GM12891 (cell line): ENCODE results near the gene KARS1.
"Not testable (repeated sequence)": the region's sequence is repeated elsewhere in the genome, so short reads cannot be mapped to it uniquely, and the experiment has no call there.

ENCODE experiments used
- DNase-seq: peaks from one replicate; pipeline ENCODE4 v3.0.0; 2011; ENCODE audit warnings: low spot score; ENCODE audit not compliant: insufficient read length
- FAIRE-seq: peaks from 2 replicates; lab custom pipeline; 2011; peaks lifted over from hg19 to GRCh38; lab: Jason Lieb, UNC
- PAX5 ChIP-seq: IDR thresholded peaks from 2 replicates; pipeline ENCODE4 v1.6.1; 2011; ENCODE audit warnings: low read length, moderate library complexity, mild to moderate bottlenecking; ENCODE audit not compliant: insufficient read depth, severe bottlenecking
- POLR2A ChIP-seq: IDR thresholded peaks from 2 replicates; pipeline ENCODE4 v1.6.1; 2011; ENCODE audit warnings: low read depth, low read length, control low read depth
- POLR2AphosphoS5 ChIP-seq: IDR thresholded peaks from 2 replicates; pipeline ENCODE4 v1.6.1; 2011; ENCODE audit warnings: low read depth, low read length, control low read depth
- POU2F2 ChIP-seq: IDR thresholded peaks from 2 replicates; pipeline ENCODE4 v1.6.1; 2011; ENCODE audit warnings: low read depth, mild to moderate bottlenecking, control low read depth, low read length, moderate library complexity
- SPI1 ChIP-seq: IDR thresholded peaks from 2 replicates; pipeline ENCODE4 v1.6.1; 2011; ENCODE audit warnings: low read depth, low read length, control low read depth
- TAF1 ChIP-seq: IDR thresholded peaks from 2 replicates; pipeline ENCODE4 v1.6.1; 2011; ENCODE audit warnings: low read depth, low read length, control low read depth

KARS1 gene

DNA sequence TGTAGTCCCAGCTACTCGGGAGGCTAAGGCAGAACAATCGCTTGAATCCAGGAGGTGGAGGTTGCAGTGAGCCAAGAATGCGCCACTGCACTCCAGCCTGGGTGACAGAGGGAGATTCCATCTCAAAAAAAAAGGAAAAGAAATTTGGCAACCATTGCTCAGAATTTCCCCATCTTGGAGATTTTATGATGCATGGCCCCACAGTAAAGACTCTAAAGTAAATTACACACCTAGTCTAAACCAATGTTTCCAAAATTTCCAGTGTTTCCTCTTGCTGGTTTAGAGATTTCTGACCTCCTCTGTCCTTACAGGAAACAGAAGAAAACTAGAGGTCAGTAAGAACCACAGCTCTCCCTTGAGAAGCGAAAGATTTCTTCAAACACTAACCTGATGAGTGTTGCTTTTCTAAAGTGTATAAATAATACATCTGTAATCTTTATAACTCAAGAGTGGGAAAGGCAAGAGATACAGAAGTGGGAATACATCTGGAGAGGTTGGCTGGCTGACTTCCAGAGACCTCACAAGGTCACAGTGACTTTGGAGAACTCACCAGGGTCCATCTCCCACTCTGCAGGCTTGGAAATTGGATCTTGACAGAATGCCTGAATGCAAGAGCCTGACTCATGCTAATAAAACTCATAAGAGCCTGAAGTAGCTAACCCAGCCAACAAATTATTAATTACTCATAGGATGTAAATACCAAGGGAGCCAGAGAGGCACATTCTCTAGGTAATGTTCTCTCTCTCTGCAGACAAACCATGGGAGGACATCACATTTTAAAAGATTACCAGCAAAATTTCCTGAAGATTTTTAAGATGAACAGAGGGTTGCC, 33.2 kb downstream of the KARS1 start:
- DNase-seq, result no peak
- no peak for FAIRE-seq
- TF ChIP-seq POLR2AphosphoS5, result no peak
- TF ChIP-seq POLR2A, result no peak
- TF ChIP-seq POU2F2, result no peak
- TF ChIP-seq SPI1, result no peak
- TF ChIP-seq TAF1, result no peak
- TF ChIP-seq PAX5, result no peak

DNA sequence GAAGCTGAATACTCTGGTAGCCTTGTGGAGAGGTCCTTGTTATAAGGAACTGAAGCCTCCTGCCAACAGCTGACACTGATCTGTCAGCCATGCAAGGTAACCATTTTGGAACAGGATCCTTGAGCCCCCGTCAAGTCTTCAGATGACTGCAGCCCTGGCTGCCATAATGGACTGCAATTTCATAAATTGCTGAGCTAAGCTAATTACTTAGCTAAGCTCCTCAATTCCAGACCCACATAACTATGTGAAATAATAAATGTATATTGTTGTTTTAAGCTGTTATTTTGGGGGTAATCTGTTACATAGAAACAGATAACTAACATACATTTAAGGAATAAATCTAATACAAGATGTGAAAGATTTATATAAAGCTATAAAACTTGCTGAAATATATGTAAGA, 41.0 kb downstream of the KARS1 start:
- DNase-seq (no peak), FAIRE-seq (no peak)
- TF ChIP-seq POLR2AphosphoS5 (no peak), POU2F2 (no peak), POLR2A (no peak), TAF1 (no peak), PAX5 (no peak), SPI1 (no peak)

DNA sequence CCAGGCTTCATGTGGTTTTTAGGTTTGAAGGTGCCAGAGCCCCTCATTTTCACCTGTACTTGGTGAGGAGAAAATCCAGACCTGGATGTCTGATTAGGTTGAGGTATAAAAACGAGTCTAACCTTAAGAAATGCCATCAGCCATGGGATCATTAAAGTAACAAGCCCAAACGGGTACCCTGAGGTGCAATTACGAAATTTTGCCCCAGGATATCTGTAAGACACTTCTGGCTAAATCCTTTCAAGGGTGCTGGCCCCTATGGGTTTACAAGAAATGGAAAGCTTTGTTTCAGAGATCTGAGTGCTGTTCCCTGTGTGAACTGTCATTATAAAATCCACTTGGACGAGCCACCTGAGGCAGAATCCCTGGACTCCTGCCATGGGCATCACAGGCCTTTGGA, 44.2 kb downstream of the KARS1 start:
- DNase-seq, result no peak
- TF ChIP-seq SPI1, result no peak
- TF ChIP-seq POLR2AphosphoS5, result no peak
- no peak for TF ChIP-seq POLR2A
- TF ChIP-seq POU2F2, result no peak
- TF ChIP-seq PAX5, result no peak
- TF ChIP-seq TAF1, result no peak
- FAIRE-seq, result no peak

DNA sequence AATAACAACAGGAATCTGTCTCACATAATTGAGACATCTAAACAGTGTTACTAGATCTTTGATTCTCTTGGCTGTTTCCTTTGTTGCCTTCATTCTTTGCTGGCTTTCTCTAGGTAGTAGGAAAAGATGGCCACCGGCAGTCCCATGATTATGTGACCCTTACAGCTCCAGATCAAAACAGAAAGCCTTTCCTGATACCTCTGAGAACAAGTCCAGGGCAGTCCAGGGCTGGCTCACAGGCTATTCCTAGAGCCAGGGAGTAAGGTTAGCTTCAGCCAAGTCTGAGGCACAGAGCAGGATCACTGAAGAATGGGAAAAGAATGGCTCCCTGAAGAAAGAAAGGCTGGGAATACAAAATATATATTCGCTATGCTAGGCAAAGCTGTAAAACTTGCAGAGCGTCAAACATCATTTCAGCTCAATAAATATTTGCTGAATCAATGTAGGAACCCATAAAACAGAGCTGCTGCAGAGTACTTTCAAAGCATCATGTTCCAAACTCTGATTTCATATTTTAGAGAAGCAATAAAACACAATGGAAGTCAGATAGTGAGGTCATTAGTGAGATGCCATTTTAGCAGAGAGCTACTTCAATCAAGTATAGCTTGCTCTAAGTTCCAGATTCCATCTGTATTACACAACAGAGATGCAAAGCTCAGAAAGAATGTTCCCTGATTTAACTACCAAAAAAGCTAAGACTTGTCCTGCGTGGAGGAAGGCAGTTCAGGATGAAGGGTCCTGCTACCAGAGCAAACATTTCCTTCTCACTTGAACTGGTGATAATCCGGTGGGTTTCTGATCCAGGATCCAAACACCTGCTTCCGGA, 47.8 kb downstream of the KARS1 start:
- FAIRE-seq (no peak), DNase-seq (no peak)
- TF ChIP-seq POLR2A (no peak), SPI1 (no peak), PAX5 (no peak), TAF1 (no peak), POLR2AphosphoS5 (no peak)

DNA sequence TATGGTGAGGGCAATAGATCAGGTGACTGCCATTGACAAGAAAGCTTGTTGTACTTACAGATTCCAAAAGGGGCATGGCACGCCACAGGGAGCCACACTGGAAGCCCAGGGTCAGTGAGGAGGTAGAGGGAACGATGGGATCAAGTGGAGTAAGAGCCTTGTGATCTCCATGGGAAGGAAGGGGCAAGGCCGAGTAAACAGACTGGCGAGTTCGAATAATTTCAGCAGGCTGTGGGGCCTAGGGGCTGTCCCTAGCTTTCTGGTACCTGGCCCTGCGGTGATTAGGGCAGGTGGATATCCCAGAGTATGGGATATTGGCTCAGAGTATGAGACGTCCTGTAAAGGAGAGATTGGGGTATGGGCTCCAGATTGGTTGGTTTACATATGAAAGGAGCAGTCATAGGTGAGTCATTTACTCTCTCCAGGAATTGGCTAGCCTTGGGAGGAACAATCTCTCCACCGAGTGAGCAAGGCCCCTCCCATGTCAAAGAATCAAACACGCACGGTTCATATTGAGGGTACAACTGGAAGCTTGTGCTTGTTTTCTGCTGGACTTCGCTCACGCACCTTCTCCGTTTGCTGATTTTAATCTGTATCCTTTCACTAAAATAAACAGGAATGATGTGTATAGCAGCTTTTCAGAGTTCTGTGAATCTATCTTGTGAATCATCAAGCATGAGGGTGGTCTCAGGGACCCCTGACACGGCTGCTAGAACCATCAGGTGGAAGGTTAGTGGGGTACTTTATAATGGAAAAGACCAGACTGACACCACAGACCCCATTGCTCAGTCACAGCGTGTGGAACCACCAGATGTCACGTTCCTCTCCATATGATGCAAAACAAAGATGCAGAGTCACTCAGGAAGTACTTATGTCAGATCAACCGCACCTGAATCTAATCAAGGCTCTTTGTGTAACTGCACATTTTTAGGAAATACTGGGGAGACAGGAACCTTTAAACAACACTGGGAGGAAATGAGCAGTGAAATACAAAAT, 53.3 kb downstream of the KARS1 start:
- peak; percentile 9 for FAIRE-seq
- DNase-seq, result no peak
- TF ChIP-seq POLR2A, result no peak
- no peak for TF ChIP-seq TAF1
- TF ChIP-seq POU2F2, result no peak
- TF ChIP-seq POLR2AphosphoS5, result no peak
- TF ChIP-seq SPI1, result no peak
- TF ChIP-seq PAX5, result no peak

DNA sequence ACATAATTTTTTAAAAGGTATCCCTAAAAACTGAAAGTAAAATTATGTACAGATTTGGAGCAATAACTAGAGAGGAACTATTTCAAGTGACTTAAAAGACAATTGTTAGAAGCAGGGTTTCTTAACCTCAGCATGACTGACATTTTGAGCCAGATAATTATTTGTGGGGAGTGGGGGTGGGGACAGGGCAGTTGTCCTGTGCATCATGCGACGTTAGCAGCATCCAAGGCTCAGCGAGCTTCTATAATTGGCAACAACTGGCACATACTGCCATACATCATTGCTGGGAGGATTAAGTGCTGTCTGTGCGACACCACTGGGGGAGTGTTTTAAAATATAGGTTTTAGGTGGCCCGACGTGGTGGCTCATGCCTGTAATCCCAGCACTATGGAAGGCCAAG, 54.2 kb downstream of the KARS1 start:
- FAIRE-seq, result no peak
- TF ChIP-seq POLR2A, result no peak
- no peak for TF ChIP-seq SPI1
- TF ChIP-seq TAF1, result no peak
- no peak for TF ChIP-seq POLR2AphosphoS5
- no peak for TF ChIP-seq PAX5
- no peak for TF ChIP-seq POU2F2

DNA sequence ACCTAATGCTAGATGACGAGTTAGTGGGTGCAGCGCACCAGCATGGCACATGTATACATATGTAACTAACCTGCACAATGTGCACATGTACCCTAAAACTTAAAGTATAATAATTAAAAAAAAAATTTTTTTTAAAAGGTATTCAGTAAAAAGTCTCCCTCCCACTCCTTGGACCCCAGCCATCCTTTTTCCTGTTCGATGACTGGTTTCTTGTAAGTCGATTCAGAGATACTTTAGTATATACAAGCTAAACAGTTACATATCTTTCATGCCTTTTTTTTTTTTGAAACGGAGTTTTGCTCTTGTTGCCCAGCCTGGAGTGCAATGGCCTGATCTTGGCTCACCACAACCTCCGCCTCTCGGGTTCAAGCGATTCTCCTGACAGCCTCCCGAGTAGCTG, 55.5 kb downstream of the KARS1 start:
- DNase-seq, FAIRE-seq: not testable (repeated sequence)

More for the DNA sequence above, 54.2 kb downstream of the KARS1 start:
- DNase-seq, result no peak

DNA sequence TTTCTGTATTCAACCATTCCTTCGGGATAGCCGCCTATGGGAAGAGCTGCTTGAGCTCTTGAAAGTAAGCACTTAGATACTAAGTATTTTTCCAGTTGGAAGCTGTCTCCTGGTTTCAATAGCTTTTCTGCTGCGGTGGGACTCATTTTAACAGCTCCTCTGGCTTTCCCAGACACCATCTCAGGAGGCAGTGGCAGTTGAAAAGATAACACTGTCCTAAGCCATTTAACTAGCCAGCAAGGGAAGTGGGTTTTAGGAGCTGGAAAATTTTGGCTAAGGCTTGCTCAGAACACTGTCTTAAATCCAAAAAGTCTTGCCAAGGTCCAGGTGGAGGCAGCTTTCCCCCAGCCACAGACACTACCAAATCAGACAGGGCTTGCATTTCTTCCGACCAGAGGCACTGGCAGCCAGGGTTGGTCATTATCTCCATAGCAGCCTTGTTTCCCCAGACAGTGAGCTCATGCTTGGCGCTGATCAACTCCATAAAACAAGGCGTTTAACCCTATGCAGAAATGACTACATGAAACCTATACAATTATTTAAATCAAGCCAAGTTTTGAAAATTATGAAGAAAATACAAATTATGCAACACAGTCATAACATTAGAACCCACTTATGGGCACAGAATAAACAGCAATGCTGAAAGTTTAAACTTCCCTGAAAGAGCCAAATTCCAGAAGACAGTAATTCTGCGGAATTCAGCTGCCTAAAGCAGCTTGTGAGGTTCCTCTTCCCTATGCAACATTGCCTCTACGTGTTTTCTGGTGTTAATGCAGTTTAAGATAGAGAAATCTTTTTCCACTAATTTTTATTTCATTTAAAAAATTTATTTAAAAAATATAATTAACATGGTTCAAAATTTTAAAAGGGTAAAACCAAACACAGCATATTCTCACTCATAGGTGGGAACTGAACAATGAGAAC, 56.3 kb downstream of the KARS1 start:
- FAIRE-seq, result no peak
- TF ChIP-seq TAF1 (no peak), PAX5 (no peak), POU2F2 (no peak), SPI1 (no peak), POLR2A (no peak), POLR2AphosphoS5 (no peak)
- DNase-seq, result no peak

DNA sequence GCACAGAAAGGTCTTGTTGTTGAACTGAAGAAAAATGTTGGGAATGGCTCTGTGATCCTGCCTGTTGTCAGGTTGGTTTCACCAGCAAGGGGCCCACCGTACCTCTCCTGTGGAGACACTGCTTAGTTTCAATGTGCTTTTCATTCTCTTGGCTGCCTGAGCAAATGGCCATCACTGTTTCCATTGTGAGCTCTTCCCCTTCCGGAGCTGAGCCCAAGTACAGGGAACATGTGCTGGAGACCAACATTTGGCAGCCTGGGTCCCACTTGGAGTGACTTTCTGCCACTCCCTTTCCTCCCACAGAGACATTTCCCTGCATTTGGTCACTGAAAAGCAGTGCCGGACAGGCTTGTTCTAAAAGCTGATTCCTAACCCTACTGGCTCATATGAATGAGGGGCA, 58.2 kb downstream of the KARS1 start:
- FAIRE-seq, result no peak
- DNase-seq, result no peak
- TF ChIP-seq PAX5 (no peak), POU2F2 (no peak), POLR2AphosphoS5 (no peak), TAF1 (no peak), POLR2A (no peak)
